ENCODE results near the gene SEMA5A.

Gene SEMA5A

DNA sequence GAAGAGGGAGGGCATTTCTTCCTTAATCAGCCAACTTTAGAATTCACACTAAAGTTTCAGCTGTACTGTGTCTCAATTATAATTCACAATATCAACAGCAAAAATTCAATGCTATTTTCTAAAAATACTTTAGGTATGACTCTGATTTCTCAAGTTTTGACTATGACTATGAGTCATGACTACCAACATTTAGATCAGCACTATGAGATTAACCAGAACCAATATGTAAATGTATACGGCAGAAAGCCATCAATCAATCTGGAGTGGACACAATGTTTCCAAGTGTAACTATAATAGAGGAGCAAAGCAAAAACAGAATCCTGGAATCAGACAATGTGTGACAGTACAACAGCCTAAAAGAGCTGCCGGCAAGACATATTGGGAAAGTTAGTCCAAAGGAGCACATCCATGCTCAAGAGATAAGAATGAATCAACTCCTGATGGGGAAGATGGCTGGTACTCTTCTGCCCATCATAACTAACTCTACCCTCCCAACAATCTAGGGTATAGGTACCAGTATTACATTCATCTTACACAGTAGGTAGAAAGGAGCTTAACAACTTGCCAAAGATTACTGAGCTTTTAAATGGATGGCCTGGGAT lies 294.4 kb downstream of the SEMA5A start:
- TF ChIP-seq, protein P1, sequence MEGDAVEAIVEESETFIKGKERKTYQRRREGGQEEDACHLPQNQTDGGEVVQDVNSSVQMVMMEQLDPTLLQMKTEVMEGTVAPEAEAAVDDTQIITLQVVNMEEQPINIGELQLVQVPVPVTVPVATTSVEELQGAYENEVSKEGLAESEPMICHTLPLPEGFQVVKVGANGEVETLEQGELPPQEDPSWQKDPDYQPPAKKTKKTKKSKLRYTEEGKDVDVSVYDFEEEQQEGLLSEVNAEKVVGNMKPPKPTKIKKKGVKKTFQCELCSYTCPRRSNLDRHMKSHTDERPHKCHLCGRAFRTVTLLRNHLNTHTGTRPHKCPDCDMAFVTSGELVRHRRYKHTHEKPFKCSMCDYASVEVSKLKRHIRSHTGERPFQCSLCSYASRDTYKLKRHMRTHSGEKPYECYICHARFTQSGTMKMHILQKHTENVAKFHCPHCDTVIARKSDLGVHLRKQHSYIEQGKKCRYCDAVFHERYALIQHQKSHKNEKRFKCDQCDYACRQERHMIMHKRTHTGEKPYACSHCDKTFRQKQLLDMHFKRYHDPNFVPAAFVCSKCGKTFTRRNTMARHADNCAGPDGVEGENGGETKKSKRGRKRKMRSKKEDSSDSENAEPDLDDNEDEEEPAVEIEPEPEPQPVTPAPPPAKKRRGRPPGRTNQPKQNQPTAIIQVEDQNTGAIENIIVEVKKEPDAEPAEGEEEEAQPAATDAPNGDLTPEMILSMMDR (IDR thresholded peaks at IDR 0.05; ENCODE audit: control insufficient read depth, extremely low read depth, insufficient read depth): no peak
- no peak for DNase-seq (ENCODE audit: low read depth)
- no peak overlapping the region for H3K4me3 ChIP-seq (ENCODE audit: low read depth, low read length)

DNA sequence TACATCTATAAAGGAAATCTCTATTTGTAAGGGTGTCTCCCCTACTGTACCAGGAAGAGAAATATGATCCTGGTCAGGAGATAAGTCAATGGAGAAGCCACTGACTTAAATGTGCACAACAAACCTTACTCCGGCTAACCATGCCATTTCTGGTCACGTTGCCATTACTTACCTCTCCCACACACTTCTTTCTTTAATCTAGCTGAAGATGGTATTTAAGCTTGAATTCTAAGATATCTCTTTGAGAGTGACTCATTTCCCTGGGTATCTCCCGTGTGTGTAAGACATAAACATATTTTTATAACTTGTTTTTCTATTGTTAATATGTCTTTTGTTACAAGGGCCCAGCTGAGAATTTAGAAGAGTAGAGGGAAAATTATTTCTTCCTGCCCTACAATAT lies 296.6 kb downstream of the SEMA5A start:
- DNase-seq (ENCODE audit: low read depth): no peak
- TF ChIP-seq, protein P1 (IDR thresholded peaks at IDR 0.05; ENCODE audit: control insufficient read depth, extremely low read depth, insufficient read depth): no peak
- no peak overlapping the region for H3K4me3 ChIP-seq (ENCODE audit: low read depth, low read length)

DNA sequence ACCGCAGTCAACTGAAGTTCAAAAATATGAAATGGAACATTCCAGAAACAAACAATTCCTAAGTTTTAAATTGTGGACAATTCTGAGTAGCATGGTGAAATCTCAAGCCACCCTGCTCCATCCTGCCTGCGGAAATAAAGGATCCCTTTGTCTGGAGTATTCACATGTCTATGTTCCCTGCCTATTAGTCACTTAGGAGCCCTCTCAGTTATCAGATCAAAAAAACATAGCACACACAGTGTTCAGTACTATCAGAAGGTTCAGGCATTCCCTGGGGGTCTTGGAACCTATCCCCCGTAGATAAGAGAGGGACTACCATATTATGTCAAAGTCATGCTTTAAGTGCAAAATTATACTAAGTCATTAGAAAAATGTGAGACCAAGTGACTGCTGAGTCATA lies 300.8 kb downstream of the SEMA5A start:
- H3K4me3 ChIP-seq (ENCODE audit: low read depth, low read length): no peak overlapping the region
- TF ChIP-seq, protein P1 (IDR thresholded peaks at IDR 0.05; ENCODE audit: control insufficient read depth, extremely low read depth, insufficient read depth): no peak
- no peak for DNase-seq (ENCODE audit: low read depth)

DNA sequence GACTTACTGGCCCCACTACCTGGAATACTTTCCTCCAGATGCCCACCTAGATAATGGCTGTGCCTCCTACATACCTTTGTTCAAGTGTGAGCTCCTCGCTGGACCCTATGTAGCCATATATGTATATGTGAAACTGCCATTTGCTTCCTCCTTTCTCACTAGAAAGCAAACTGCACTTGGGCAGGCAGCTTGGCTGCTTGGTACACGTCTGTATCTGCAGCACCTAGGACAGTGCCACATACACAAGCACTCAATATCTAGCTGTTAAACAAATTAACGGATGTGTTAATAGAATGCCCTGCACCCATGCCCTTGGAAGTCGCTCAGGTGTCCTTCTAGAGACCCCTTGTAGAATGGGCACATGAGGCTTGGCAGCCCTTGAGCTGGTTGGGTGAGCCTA lies 301.5 kb downstream of the SEMA5A start:
- TF ChIP-seq, protein P1 (IDR thresholded peaks at IDR 0.05; ENCODE audit: control insufficient read depth, extremely low read depth, insufficient read depth): no peak
- no peak for DNase-seq (ENCODE audit: low read depth)
- H3K4me3 ChIP-seq (ENCODE audit: low read depth, low read length): no peak overlapping the region

DNA sequence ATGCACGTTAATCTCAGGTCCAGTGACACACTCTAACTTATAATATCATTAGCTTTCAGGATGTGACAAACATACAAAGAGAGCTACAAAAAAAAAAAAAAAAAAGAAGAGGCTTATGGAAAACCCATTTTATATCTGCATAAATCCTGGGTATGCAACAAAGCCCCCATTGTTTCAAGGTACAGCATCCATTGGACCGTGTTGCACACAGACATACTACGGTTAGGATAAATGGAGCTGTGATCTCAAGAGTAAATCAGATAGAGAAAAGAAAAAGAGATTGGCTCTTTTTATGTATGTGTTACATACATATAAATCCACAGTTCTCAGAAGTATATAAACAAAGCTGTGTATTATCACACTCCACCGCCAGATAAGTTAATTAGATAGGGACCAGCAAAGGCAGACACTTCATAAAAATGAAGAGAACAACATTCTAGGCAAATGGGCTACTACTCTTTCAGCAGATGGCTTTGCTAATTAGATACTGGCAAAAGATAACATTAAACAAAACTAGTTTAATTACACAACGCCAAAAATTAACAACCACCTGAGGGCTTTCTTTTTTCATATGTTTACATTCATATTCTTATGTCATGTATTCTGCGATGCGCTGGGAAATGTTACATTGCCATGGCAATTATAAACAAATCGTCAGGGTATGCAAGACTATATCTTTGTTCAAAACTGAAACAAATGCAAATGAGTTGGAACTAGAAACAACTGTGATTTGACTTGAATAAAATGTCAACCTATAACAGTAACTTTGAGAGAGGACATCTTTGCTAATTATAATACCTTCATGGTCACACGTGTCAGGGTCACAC lies 304.2 kb downstream of the SEMA5A start:
- DNase-seq (ENCODE audit: low read depth): no peak
- TF ChIP-seq, protein P1 (IDR thresholded peaks at IDR 0.05; ENCODE audit: control insufficient read depth, extremely low read depth, insufficient read depth): no peak
- no peak overlapping the region for H3K4me3 ChIP-seq (ENCODE audit: low read depth, low read length)

DNA sequence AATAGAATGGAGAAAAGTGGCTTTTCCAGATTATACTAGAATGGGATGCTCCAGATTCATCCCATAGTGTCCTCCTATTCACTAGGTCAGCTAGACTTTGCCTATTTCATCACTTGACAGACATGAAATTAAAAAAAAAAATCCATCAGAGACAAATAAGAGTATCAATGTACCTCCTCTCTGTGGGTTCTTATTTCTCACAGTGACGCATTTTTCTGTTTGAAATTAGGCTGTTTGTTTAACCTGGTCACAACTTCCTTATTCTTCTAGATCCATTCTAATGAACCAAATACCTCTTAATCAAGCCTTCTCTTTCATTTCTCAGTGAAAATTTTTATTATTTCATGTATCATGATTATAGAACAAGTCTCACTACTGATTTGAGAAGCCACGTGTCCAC lies 305.4 kb downstream of the SEMA5A start:
- TF ChIP-seq, protein P1 (IDR thresholded peaks at IDR 0.05; ENCODE audit: control insufficient read depth, extremely low read depth, insufficient read depth): no peak

More for the DNA sequence above, 305.4 kb downstream of the SEMA5A start:
- no peak overlapping the region for H3K4me3 ChIP-seq (ENCODE audit: low read depth, low read length)
- no peak for DNase-seq (ENCODE audit: low read depth)

Measured in LNCaP clone FGC (cell line).